Measurements from ENCODE around the gene PMM2.
"Not testable (repeated sequence)": the region's sequence is repeated elsewhere in the genome, so short reads cannot be mapped to it uniquely, and the experiment has no call there.

PMM2 gene

DNA sequence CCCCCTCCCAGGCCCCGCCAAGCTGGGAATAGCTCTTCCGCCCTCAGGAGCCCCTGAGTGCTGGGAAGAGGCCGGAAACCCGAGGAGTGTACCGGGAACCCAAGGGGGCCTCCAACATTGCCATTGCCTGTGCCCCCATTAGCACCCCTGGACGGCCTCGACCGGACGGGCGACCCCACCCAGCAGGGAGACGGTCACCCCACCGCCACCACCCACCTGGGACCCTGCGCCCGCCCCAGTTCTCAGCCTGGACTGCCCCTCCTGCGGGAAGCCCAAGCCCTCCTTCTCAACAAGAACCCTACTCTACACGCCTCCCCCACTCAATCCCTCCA lies 69.2 kb downstream of the PMM2 start:
- TF ChIP-seq POLR2A (IDR thresholded peaks at IDR 0.05; ENCODE audit: low read depth, low read length): no peak
- no peak for FAIRE-seq
- DNase-seq (ENCODE audit: insufficient read length, low spot score): no peak

- TF ChIP-seq POLR2A (IDR thresholded peaks at IDR 0.05; ENCODE audit: low read depth, low read length): 0 out of 2 replicates have a peak, but pooled peaks have one; percentile 5
- FAIRE-seq: no peak
- DNase-seq (ENCODE audit: insufficient read length, low spot score): no peak
These were observed 69.7 kb downstream of the PMM2 start for GRCh38 chr16:8867216-8867931.

- FAIRE-seq: no peak
- DNase-seq (ENCODE audit: insufficient read length, low spot score): no peak
- TF ChIP-seq POLR2A (IDR thresholded peaks at IDR 0.05; ENCODE audit: low read depth, low read length): no peak
These were observed 70.3 kb downstream of the PMM2 start for GRCh38 chr16:8867932-8868415.

DNA sequence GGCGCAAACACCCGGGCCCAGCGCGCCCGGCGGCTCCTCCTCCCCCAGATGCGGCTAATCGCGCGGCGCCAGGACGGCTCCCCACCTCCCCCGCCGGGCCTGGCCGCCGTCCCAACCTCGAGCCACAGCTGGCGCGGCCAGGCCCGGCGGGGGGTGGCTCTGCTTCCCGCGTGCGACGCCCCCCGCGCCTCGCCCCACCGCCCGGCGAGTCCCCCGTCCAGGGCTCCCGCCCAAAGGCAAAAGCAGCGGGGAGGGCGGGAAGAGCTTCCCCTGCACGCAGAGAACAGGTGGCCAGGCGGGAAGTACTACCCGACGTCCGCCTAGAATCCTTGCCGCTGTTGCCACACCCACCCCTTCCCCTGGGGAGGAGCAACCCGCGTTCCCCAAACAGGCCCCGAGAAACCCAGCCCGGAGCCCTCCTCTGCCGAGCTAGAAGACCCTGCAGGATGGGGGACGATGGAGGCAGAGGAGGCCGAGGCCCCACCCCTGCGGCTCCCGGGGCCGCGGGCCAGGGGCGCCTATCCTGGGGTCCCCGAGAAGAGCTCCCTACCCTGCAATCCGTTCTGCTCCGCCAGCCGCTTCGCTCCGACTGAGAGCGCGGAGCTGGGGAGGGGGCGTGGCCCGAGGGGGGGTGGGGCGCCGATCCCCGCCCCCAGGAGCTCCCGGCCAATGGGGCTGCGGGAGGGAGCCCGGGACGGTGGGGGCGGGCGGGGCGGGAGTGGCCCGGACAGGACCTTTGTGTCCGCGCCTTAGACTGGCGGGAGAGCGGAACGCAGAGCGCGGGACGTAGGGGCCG lies 71.0 kb downstream of the PMM2 start, which contains the start of gene CARHSP1:
Gene CARHSP1 (minus strand): TSS at position 591 of the 796 bp plus-strand sequence. CDS start 9,678 bp downstream, outside the sequence.
- FAIRE-seq (no peak), DNase-seq (ENCODE audit: insufficient read length, low spot score) (peak; percentile 89)
- TF ChIP-seq POLR2A (IDR thresholded peaks at IDR 0.05; ENCODE audit: low read depth, low read length): peak; percentile 41; the same call in 1 of the 2 replicates

DNA sequence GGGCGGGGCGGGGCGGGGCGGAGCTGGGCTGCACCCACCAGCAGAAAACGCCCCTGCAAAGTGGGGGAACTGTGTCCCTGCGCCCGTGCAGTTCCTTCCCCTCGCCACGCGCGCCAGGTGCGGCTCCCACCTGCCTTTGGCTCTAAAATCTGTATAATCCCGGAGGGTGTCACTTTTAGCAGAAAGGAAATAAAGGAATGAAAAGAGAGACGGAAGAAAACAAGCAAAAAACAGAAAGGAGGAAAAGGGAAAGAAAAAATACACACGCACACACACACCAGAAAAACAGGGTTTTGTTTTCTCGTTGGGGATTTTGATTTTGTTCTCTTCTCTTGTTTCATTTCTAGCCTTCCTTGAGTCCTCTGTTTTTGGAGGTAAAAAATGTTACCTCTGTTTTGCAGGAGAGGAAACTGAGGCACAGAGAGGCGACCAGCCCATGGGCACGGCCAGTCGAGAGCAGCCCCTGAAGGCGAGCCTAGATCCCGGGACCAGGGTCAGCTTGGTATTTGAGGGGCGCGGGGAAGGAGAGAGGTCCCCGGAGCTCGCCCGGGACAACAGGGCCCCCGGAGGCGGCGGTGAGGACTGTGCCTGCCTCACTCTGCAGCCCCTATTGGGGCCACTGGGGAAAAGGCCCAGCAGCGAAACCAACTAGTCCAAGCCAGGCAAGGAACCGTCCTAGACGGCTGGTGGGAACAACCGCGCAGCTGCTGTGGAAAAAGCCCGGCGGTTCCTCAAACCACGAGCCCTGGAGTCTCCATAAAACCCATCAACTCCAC lies 71.8 kb downstream of the PMM2 start:
- FAIRE-seq (no peak), DNase-seq (ENCODE audit: insufficient read length, low spot score) (no peak)
- no peak for TF ChIP-seq POLR2A (IDR thresholded peaks at IDR 0.05; ENCODE audit: low read depth, low read length)

DNA sequence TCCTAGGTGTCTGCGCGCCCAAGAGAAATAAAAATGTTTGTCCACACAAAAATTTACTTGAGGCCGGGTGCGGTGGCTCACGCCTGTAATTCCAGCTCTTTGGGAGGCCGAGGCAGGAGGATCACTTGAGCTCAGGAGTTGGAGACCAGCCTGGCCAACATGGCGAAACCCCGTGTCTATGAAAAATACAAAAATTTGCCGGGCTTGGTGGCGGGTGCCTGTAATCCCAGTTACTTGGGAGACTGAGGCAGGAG lies 72.3 kb downstream of the PMM2 start:
- not testable (repeated sequence) for DNase-seq (ENCODE audit: insufficient read length, low spot score); FAIRE-seq

- no peak for DNase-seq (ENCODE audit: insufficient read length, low spot score)
- no peak for FAIRE-seq
- TF ChIP-seq POLR2A (IDR thresholded peaks at IDR 0.05; ENCODE audit: low read depth, low read length): no peak
These were observed 74.4 kb downstream of the PMM2 start for GRCh38 chr16:8872071-8872470.

DNA sequence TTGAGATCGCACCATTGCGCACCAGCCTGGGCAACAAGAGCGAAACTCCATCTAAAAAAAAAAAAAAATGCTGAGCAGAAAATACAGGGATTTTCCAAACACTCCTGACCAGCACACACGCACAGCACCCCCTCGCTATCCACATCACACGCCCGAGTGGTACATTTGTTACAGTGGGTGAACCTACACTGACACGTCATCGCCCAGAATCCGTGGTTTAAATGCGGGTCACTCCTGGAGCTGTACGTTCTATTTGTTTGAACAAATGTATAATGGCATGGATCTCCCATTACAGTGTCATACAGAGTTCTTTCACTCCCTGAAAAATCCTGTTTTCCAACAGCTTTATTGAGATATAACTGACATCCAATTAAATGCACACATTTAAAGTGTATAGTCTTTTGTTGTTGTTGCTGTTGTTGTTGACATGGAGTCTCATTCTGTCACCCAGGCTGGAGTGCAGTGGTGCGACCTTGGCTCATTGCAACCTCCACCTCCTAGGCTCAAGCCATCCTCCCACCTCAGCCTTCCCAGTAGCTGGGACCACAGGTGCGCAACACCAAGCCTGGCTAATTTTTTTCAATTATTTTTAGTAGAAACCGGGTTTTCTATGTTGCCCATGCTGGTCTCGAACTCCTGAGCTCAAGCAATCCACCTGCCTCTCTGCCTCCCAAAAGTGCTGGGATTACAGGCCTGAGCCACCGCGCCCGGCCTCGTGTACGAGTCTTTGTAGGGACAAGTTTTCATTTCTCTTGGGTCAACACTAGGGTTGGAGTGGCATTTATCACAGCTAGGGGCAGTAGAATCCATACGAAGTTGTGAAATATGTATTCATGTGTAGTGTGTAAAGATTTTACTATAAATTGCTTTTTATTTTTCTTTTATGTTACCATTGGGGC lies 75.6 kb downstream of the PMM2 start:
- no peak for FAIRE-seq
- TF ChIP-seq POLR2A (IDR thresholded peaks at IDR 0.05; ENCODE audit: low read depth, low read length): no peak
- DNase-seq (ENCODE audit: insufficient read length, low spot score): no peak

GRCh38 chr16:8873866-8874195 lies 76.2 kb downstream of the PMM2 start:
- not testable (repeated sequence) for FAIRE-seq; DNase-seq (ENCODE audit: insufficient read length, low spot score)

DNA sequence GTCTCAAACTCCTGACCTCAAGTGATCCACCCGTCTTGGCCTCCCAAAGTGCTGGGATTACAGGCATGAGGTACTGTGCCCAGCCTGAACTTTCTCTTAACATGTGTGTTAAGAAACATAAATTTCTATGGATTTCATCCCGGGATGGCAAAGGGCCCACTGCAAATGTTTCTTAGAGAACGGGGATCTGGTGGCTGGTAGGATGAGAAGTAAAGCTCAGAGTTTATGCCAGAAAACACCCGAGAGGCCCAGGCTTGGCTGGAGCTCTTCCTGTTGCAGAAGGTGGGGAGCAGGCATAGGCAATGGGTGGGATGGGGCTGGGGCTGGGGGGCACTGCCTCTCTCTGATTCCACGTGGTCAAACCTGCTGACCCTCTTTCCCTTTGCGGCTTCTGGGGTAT lies 76.7 kb downstream of the PMM2 start:
- DNase-seq (ENCODE audit: insufficient read length, low spot score) (no peak), FAIRE-seq (no peak)
- TF ChIP-seq POLR2A (IDR thresholded peaks at IDR 0.05; ENCODE audit: low read depth, low read length): no peak

GRCh38 chr16:8875317-8875716 lies 77.7 kb downstream of the PMM2 start:
- DNase-seq (ENCODE audit: insufficient read length, low spot score); FAIRE-seq: not testable (repeated sequence)

- FAIRE-seq (no peak), DNase-seq (ENCODE audit: insufficient read length, low spot score) (no peak)
- no peak for TF ChIP-seq POLR2A (IDR thresholded peaks at IDR 0.05; ENCODE audit: low read depth, low read length)
These were observed 80.4 kb downstream of the PMM2 start for GRCh38 chr16:8877894-8878522.

GRCh38 chr16:8878523-8878911 lies 80.9 kb downstream of the PMM2 start:
- no peak for FAIRE-seq
- TF ChIP-seq POLR2A (IDR thresholded peaks at IDR 0.05; ENCODE audit: low read depth, low read length): no peak
- DNase-seq (ENCODE audit: insufficient read length, low spot score): no peak

All from H54 (cell line).